GM13976 (cell line): ENCODE measurements around the gene EVC.

Source experiments
- DNase-seq: peaks from one replicate; pipeline ENCODE4 v3.0.0; 2012; ENCODE audit warnings: low spot score
- CTCF ChIP-seq: IDR thresholded peaks from 2 replicates; pipeline ENCODE4 v1.5.1; 2012; ENCODE audit warnings: borderline replicate concordance, mild to moderate bottlenecking; ENCODE audit not compliant: insufficient read depth; ENCODE audit errors: extremely low read depth, missing control alignments, control extremely low read depth
- in situ Hi-C: fragments of 300-500 bp; cut with MboI; formaldehyde crosslinking; loops from one replicate; pipeline ENCODE4 v1.12.0; 2022; ENCODE audit warnings: low sequenced_read_pairs, mixed read lengths, inconsistent platforms; ENCODE audit not compliant: unreplicated experiment

The EVC gene

GRCh38 chr4:5693871-5694270 is 17.1 kb upstream of the EVC start:
- DNase-seq: no peak
- in situ Hi-C loops: no loop called here
- TF ChIP-seq CTCF: no peak

- in situ Hi-C loops: no loop called here
These were observed 14.7 kb upstream of the EVC start for GRCh38 chr4:5696341-5696740.

GRCh38 chr4:5700459-5700858 is 10.5 kb upstream of the EVC start:
- no peak for TF ChIP-seq CTCF
- in situ Hi-C loops: no loop called here

More at GRCh38 chr4:5696341-5696740, 14.7 kb upstream of the EVC start:
- no peak for DNase-seq
- no peak for TF ChIP-seq CTCF

GRCh38 chr4:5701971-5702370 is 9.0 kb upstream of the EVC start:
- no peak for TF ChIP-seq CTCF
- in situ Hi-C loops: no loop called here
- DNase-seq: no peak

More at GRCh38 chr4:5700459-5700858, 10.5 kb upstream of the EVC start:
- no peak for DNase-seq

GRCh38 chr4:5703831-5704230 is 7.2 kb upstream of the EVC start:
- in situ Hi-C loops: no loop called here
- TF ChIP-seq CTCF: no peak
- DNase-seq: no peak

- DNase-seq: no peak
- TF ChIP-seq CTCF: no peak
- in situ Hi-C loops: no loop called here
These were observed 6.7 kb upstream of the EVC start for GRCh38 chr4:5704276-5704675.
